SU-DHL-6 (cell line): ENCODE data around the gene EIF1B.

Source experiments
- EZH2phosphoT487 ChIP-seq: fragments of 200-600 bp; sonication (generic), shearing (Covaris generic); conservative IDR thresholded peaks from 2 replicates; pipeline ENCODE4 v1.6.1; 2018; ENCODE audit warnings: mild to moderate bottlenecking, antibody characterized with exemption, low read length, moderate library complexity, mixed read lengths
- TF ChIP-seq, protein P1 (sequence below): fragments of 200-600 bp; sonication (generic); IDR thresholded peaks from one replicate; pipeline ENCODE4 v1.5.1; 2017; ENCODE audit warnings: antibody characterized with exemption, mild to moderate bottlenecking, low read length, moderate library complexity; ENCODE audit not compliant: insufficient read depth, poor library complexity, severe bottlenecking

DNA sequence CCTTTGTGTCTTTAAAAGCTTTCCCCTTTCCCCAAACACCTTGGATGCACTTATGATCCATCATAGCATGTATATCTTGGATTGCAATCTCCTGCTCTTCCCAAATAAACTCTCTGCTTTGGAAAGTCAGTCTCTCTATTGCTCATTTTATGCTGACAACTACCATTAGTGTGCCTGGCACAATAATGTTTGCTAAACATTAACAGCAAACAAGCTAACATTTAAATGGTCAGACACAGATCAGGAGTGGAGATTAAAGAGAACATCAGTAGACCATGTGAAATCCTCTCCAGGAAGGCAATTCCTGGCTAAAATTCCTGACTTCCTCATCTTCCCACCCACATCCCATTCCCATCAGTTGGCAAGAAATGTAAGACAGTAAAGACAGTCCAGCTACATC, 44.3 kb upstream of the EIF1B start:
- TF ChIP-seq, protein P1, sequence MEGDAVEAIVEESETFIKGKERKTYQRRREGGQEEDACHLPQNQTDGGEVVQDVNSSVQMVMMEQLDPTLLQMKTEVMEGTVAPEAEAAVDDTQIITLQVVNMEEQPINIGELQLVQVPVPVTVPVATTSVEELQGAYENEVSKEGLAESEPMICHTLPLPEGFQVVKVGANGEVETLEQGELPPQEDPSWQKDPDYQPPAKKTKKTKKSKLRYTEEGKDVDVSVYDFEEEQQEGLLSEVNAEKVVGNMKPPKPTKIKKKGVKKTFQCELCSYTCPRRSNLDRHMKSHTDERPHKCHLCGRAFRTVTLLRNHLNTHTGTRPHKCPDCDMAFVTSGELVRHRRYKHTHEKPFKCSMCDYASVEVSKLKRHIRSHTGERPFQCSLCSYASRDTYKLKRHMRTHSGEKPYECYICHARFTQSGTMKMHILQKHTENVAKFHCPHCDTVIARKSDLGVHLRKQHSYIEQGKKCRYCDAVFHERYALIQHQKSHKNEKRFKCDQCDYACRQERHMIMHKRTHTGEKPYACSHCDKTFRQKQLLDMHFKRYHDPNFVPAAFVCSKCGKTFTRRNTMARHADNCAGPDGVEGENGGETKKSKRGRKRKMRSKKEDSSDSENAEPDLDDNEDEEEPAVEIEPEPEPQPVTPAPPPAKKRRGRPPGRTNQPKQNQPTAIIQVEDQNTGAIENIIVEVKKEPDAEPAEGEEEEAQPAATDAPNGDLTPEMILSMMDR, result no peak
- no peak for TF ChIP-seq EZH2phosphoT487
